Skin epidermis (tissue), 12 donors: ENCODE data around the gene ZC3H18.
"Not testable (repeated sequence)": the region's sequence is repeated elsewhere in the genome, so short reads cannot be mapped to it uniquely, and the experiment has no call there.

ENCODE experiments used
- H3K27ac ChIP-seq, 21 experiments: fragments of 200-600 bp; sonication (generic) in 11 of 21; one replicate each; pipeline ENCODE4 v1.5.0; 2020; ENCODE audit warnings: mild to moderate bottlenecking in 3 of 21, inconsistent platforms in 2 of 21, moderate library complexity in 2 of 21
- H3K4me3 ChIP-seq, 7 experiments: fragments of 200-600 bp; sonication (generic) in 2 of 7; one replicate each; pipeline ENCODE4 v1.5.0; 2020; ENCODE audit warnings: inconsistent platforms in 2 of 7, mild to moderate bottlenecking in 2 of 7, moderate library complexity in 1 of 7

The ZC3H18 gene

DNA sequence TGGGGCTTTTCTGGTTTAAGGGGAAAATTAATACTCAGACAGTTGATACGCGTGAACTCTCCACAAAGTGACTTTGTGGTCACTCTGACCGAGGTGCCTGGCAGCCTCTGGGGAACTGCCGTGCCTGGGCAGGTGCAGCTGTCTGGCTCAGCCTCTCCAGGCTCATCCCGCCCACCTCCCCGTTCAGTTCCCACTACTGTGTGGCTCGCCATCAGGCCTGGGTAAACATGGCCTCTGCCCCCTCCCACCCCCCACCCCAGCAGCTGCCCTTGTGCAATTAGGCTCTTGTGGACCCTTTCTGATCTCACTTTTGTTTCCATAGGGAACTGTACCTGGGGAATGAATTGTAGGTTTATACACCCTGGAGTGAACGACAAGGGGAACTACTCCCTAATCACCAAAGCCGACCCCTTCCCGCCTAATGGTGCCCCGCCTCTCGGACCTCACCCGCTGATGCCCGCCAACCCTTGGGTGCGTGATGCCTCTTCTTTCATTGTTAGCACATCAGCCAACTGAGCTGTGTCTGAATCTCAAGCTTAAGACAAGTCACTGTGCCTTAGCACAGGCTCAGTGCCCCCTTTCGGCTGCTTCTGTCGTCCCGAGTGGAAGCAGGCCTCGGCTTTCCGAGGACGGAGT, 27.8 kb downstream of the ZC3H18 start:
- no peak overlapping the region for H3K4me3 ChIP-seq
- H3K27ac ChIP-seq: peak overlapping the region in 3 of 21 experiments; percentile 4 to 67 (median 44)

DNA sequence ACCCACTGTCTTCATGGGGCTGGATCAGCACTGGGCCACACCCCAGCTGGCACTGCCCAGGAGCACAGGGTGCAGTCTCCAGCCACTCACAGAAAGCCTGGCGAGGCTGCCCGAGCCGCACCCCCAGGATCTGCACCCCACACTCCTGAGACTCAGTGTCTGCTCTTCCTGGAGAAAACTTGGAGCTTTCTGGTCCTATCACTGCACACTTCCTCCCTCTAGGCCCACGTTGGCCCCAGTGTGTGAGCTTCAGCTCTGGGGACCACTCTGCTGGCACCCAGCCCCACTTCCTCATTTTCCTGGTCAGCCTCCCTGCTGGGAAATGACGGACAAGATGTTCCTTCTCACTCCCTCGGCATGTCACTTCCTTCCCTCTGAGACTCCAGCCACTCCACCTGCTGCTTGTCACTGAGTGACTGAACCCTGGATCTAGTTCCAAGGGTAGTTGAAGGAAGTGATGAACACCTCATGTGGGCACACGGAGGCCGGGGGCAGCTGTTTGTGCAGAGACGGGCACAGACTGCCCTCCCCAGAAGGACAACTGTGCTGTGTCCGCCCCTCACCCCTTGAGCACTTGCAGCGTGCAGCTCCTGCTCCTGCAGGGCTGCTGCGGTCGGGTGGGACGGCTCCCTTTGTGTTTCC, 29.0 kb downstream of the ZC3H18 start:
- no peak overlapping the region for H3K4me3 ChIP-seq

DNA sequence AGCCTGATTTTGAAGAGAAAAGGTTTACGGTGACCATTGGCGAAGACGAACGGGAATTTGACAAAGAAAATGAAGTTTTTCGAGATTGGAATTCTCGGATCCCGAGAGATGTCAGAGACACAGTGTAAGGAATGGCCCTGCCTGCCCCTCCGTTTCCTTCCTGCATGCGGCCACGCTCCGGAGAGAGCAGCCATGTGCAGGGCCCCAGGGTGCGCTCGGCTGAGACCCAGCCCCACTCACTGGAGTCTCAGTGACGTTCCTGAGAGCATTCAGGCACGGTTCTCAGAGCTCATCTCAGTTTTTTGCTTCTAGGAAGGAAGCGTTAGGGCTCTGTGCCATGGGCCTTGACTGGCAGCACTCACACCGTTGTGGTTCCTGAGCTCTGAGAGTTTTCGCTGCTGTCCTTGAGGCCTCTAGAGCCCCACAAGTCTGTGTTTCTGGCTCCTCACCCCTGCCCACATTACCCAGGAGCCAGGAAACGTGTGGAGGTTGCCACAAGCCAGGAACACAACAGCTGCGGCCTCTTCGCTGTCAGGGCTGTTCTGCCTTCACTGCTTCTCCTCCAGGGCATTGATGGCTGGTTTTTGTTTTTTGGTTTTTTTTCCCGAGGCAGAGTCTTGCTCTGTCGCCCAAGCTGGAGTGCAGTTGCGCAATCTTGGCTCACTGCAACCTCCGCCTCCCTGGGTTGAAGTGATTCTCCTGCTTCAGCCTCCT, 29.8 kb downstream of the ZC3H18 start:
- peak overlapping the region in 9 of 21 experiments; percentile 0 to 72 (median 36) for H3K27ac ChIP-seq

More for the DNA sequence above, 29.0 kb downstream of the ZC3H18 start:
- peak overlapping the region in 8 of 21 experiments; percentile 0 to 72 (median 44) for H3K27ac ChIP-seq

GRCh38 chr16:88600539-88600896, 30.3 kb downstream of the ZC3H18 start:
- H3K27ac ChIP-seq: peak overlapping the region in 3 of 21 experiments; percentile 0 to 55 (median 54)

More for the DNA sequence above, 29.8 kb downstream of the ZC3H18 start:
- no peak overlapping the region for H3K4me3 ChIP-seq

GRCh38 chr16:88601313-88602036, 31.3 kb downstream of the ZC3H18 start:
- H3K4me3 ChIP-seq: no peak overlapping the region
- H3K27ac ChIP-seq: no peak overlapping the region

More at GRCh38 chr16:88600539-88600896, 30.3 kb downstream of the ZC3H18 start:
- H3K4me3 ChIP-seq: no peak overlapping the region

DNA sequence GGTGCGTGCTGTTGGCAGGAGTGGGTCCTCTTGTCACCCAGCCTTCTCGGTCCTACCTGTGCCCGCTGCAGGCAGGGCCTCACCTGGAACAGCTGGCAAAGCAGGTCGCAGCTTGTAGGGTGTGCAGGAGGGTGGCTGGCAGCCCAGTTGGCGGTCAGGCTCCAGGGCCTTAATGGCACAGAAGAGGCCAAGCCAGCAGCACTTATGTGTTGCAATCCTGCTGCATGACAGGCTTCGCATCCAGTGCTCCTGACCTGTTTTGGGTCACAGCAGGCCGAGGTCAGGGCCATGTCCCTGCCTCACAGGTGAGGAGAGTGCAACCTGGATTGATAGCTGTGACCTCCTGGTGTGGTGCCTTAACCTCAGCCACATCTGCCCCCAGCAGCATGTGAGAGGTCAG, 31.9 kb downstream of the ZC3H18 start:
- Histone ChIP-seq H3K27ac (no peak overlapping the region), H3K4me3 (no peak overlapping the region)

GRCh38 chr16:88605186-88606147, 35.3 kb downstream of the ZC3H18 start:
- Histone ChIP-seq H3K4me3 (no peak overlapping the region), H3K27ac (no peak overlapping the region)

DNA sequence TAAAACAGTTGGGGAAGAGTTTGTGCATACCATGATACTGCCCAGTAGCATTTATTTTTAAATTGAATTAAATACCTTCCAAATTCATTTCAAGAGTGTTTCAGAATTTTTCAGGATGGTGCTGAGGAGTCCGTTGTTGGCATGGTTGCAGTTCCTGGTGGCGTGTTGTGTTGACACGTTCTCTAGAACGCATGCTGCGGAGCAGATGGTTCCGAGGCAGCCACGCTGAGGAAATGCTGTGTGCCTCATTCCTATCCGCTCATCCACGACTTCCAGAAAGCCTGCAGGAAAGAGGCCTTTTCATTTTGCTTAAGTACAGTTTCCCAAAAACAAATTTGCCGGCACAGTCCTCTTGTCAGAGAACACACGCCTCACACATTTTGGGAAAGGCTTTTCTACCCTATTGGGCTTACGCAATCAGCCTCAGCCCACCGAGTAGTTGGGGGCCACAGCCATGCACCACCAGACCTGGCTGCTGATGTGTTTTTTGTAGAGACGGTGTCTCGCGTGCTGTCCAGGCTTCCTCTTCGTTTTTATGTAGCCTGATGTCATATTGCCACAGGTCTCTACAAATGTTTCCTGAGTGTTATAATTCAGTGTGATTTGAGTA, 36.0 kb downstream of the ZC3H18 start:
- H3K27ac ChIP-seq: no peak overlapping the region
- H3K4me3 ChIP-seq: no peak overlapping the region

DNA sequence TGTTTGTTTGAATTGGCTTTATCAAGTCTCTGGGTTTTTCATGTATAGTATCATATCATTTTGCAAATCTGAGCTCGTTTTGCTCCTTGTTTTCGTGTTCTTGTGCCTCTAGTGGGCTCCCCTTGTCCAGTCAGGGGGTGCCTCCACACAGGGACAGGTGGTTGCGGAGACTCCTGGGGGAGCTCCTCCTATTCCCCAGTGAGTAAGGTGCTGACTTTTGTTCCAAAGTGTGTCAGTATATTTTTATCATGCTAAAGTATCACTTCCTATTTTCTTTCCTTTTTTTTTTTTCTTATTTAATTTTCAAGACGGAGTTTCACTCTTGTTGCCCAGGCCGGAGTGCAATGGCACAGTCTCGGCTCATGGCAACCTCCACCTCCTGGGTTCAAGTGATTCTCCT, 37.9 kb downstream of the ZC3H18 start:
- H3K4me3 ChIP-seq: no peak overlapping the region
- no peak overlapping the region for H3K27ac ChIP-seq

DNA sequence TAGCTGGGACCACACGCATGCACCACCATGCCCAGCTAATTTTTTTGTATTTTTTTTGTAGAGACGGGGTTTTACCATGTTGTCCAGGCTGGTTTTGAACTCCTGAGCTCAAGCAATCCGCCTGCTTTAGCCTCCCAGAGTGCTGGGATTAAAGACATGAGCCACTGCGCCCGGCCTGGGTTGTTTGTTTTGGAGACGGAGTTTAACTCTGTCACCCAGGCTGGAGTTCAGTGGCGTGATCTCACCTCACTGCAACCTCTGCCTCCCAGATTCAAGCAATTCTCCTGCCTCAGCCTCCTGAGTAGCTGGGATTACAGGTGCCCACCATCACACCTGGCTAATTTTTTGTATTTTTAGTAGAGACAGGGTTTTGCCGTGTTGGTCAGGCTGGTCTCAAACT, 39.2 kb downstream of the ZC3H18 start:
- not testable (repeated sequence) for H3K27ac ChIP-seq, H3K4me3 ChIP-seq

DNA sequence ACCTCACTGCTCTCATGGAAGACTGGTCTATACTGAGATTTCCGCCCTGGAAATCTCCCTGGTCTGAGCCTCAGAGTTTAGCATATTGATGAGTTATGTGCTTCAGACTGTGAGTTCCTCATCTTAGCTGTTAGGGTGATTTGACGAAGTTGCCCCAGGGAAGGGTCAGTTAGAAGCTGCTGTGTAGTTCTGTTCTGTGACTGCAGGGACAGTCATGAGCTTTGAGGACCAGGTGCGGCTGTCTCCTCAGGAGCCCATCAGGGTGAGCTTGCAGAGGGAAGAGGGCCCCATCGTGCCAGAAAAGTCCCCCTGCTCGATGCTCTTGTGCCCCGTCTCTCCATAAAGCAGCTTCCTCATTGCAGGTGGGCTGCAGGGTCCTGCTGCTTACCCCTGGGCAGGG, 39.9 kb downstream of the ZC3H18 start:
- H3K4me3 ChIP-seq: no peak overlapping the region
- H3K27ac ChIP-seq: no peak overlapping the region

- no peak overlapping the region for H3K27ac ChIP-seq
Observed at GRCh38 chr16:88610909-88611812, 41.0 kb downstream of the ZC3H18 start.

DNA sequence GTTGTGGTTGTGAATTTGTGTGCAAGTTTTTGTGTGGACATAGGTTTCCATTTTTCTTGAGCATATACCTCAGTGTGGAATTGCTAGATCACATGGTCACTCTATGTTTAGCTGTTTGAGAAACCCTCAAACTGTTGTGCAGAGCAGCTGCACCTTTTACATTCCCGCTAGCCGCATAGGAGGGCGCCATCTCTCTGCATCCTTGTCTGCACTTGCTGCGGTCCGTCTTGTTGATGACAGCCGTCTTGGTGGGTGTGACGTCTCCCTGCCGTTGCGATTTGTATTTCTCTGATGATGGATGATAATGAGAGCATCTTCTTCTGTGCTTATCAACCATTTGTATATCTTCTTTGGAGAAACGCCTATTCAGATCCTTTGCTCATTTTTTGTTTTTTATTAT, 43.1 kb downstream of the ZC3H18 start:
- H3K4me3 ChIP-seq: no peak overlapping the region
- H3K27ac ChIP-seq: no peak overlapping the region

More at GRCh38 chr16:88610909-88611812, 41.0 kb downstream of the ZC3H18 start:
- H3K4me3 ChIP-seq: no peak overlapping the region

DNA sequence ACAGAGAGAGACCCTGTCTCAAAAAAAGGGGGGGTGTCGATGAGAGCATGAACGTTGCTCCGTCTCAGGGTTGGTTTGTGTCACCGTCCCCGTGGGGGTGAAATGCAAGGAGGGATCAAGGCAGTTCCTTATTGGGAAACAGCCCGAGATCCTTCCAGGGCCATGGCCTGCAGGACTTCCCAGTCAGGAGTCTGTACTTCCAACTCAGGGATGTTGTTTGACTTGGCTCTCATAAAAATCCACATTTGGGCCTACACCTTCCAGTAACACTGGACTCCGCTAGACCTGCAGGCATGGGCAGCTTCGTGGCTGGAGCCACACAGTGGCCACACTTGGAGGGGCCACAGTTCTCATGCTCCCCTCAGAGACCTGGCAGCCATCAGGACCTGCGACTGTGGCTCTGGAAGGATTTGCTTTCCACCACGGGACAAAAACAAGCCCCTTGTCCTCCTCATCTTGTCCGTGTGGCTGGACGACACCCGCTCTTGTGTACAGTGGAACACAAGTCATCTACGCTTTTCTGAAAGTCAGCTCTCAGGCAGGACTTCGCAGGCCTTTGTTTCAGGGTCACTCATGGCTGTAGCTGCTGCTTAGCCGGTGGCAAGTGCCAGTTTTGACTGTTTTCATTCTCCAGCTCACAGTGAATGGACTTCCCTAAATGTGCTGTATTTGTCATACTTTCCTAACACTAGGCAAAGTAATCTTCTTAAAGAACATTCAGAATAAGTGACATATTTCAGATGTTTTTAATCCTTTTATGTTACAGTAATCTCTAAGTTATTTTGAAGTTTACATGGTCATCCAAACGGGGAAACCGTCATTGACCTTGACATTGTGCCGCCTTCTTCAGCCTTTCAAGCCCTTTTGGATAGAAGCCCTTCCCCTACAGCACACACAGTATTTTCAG, 44.0 kb downstream of the ZC3H18 start:
- Histone ChIP-seq H3K27ac (no peak overlapping the region), H3K4me3 (no peak overlapping the region)

- H3K27ac ChIP-seq: no peak overlapping the region
- no peak overlapping the region for H3K4me3 ChIP-seq
Observed at GRCh38 chr16:88614818-88615580, 44.8 kb downstream of the ZC3H18 start.

DNA sequence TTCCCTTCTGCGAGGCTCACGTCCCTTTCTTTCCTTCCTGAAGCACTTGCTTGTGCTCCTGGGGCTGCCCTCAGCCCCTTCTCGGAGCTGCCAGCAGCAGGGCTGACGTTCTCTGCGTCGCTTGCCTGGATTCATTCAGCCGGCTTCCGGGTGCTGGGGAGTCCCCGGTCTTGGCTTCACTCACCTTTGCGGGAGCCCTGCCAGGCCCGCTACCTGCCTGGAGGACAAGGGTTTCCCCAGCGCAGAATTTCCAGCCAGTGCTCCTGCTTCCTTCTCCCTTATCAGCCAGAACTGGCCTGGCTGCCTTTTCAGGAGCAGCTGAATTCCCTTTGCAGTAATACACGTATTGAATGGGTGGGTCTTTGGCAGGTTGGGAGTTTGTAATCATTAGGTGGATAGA, 46.1 kb downstream of the ZC3H18 start:
- Histone ChIP-seq H3K27ac (peak overlapping the region in 1 of 21 experiments; percentile 3), H3K4me3 (no peak overlapping the region)
